Activated naive CD8-positive, alpha-beta T cell treated with anti-CD3 and anti-CD28 coated beads, Interleukin-2, amount 10 ng/mL, durations not matched to agents 7 days and 5 days (primary cell): ENCODE results near the gene ADGRB3. TPM values are rescaled to one million over a fixed set of nuclear protein-coding genes. Genes with fewer than 3 reads are reported as not detected.
"Not testable (repeated sequence)": the region's sequence is repeated elsewhere in the genome, so short reads cannot be mapped to it uniquely, and the experiment has no call there.

Experiments used
- ATAC-seq: fragments of 150-1000 bp; cut with Tn5 transposase; one replicate; pipeline ENCODE4 v1.10.0; 2021; ENCODE audit warnings: low read depth, moderate library complexity
- POLR2A ChIA-PET: fragments of 350-600 bp; sonication (Branson Sonifier 250); formaldehyde crosslinking; loops from one replicate; lab custom pipeline; 2021; ENCODE audit warnings: antibody characterized with exemption; lab: Charles Lee
- DNase-seq: peaks from one replicate; pipeline ENCODE4 v3.0.0; 2021
- H3K27ac Mint-ChIP-seq: one replicate; pipeline ENCODE4 v1.8.0; 2022; ENCODE audit warnings: mild to moderate bottlenecking, mixed read lengths
- H3K27me3 Mint-ChIP-seq: one replicate; pipeline ENCODE4 v1.8.0; 2022; ENCODE audit warnings: mild to moderate bottlenecking, moderate library complexity, mixed read lengths
- H3K36me3 Mint-ChIP-seq: one replicate; pipeline ENCODE4 v1.8.0; 2021; ENCODE audit warnings: mild to moderate bottlenecking, mixed read lengths
- H3K4me1 Mint-ChIP-seq: one replicate; pipeline ENCODE4 v1.8.0; 2021; ENCODE audit warnings: mixed read lengths
- H3K4me3 Mint-ChIP-seq: one replicate; pipeline ENCODE4 v1.8.0; 2022; ENCODE audit warnings: mild to moderate bottlenecking, moderate library complexity, mixed read lengths
- H3K9me3 Mint-ChIP-seq: one replicate; pipeline ENCODE4 v1.8.0; 2021; ENCODE audit warnings: mixed read lengths
- total RNA-seq, 2 experiments: library from RNA; stranded (reverse); gene quantifications; one replicate each; pipeline ENCODE4 v1.2.3, GENCODE V29; 2021

Gene ADGRB3
- total RNA-seq, 2 experiments from 2014 or later: not detected

DNA sequence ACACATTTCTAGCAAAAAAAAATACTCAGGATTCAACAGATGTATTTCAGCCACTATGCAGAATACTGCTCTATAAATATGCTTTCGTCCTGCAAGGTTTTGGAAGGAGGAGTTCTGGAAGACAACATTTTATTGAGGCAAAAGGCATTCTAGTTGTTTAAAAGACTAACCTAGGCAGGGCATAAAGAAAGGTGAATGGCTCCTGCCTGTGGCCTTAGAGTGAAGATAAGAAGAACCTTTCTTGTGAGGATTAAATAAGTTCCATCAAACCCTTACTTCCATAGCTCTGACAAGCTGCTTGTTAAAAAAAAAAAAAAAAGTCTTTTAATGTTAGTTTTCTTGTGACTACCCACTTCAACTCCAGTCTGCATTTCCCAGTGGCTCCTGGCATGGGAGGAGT is 139.8 kb downstream of the ADGRB3 start:
- H3K9me3 Mint-ChIP-seq: no peaks in the 10 kb centered on the region
- H3K4me1 Mint-ChIP-seq: no peaks in the 10 kb centered on the region
- no peak overlapping the region for H3K4me3 Mint-ChIP-seq
- no peaks in the 10 kb centered on the region for H3K27me3 Mint-ChIP-seq
- POLR2A ChIA-PET: no interaction called here
- no peak for DNase-seq
- no peak for ATAC-seq
- H3K36me3 Mint-ChIP-seq: no peaks in the 10 kb centered on the region
- H3K27ac Mint-ChIP-seq: no peak overlapping the region

DNA sequence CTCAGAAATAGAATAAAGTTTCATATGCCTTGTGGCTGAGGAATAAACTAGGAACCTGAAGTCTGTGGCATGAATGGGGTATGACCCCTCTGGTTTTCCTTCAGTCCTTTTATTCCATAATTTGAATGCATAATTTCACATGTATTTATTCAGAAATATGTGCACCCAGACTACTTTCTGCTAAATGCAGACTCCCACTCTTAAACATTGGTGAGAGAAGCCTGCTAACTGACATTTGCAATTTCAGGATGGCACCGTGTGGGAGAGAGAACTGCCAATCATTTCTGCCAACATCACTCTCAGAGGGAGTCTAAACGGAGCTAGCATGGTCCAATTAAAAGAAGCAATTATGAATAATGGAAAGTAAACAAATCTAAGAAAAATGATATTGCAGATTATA is 141.3 kb downstream of the ADGRB3 start:
- no peaks in the 10 kb centered on the region for H3K27me3 Mint-ChIP-seq
- no peak overlapping the region for H3K4me3 Mint-ChIP-seq
- H3K27ac Mint-ChIP-seq: no peak overlapping the region
- ATAC-seq (no peak), DNase-seq (no peak)
- POLR2A ChIA-PET: no interaction called here
- H3K9me3 Mint-ChIP-seq: no peaks in the 10 kb centered on the region
- no peaks in the 10 kb centered on the region for H3K4me1 Mint-ChIP-seq
- no peaks in the 10 kb centered on the region for H3K36me3 Mint-ChIP-seq

DNA sequence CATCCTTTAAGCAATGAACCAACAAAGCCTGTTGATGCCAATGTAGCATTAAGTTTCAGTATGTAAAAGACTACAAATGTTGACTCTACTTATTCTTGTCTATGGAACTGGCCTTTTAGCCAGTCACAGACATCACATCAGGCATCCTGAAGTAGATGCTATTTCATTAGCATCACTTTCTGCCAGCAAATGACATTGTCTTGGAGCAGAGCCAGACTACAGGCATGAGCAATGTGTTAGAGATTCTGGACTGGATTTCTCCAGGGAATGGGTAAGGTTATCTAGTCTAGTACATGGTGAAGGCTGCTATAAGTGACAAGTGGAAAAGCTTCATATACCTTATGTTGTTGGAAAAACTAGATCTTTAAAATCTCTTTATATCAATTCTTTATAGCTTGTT is 142.9 kb downstream of the ADGRB3 start:
- Mint-ChIP-seq H3K9me3 (no peaks in the 10 kb centered on the region), H3K27me3 (no peaks in the 10 kb centered on the region), H3K4me1 (no peaks in the 10 kb centered on the region), H3K4me3 (no peak overlapping the region), H3K36me3 (no peaks in the 10 kb centered on the region), H3K27ac (no peak overlapping the region)
- POLR2A ChIA-PET: no interaction called here
- DNase-seq (no peak), ATAC-seq (no peak)

DNA sequence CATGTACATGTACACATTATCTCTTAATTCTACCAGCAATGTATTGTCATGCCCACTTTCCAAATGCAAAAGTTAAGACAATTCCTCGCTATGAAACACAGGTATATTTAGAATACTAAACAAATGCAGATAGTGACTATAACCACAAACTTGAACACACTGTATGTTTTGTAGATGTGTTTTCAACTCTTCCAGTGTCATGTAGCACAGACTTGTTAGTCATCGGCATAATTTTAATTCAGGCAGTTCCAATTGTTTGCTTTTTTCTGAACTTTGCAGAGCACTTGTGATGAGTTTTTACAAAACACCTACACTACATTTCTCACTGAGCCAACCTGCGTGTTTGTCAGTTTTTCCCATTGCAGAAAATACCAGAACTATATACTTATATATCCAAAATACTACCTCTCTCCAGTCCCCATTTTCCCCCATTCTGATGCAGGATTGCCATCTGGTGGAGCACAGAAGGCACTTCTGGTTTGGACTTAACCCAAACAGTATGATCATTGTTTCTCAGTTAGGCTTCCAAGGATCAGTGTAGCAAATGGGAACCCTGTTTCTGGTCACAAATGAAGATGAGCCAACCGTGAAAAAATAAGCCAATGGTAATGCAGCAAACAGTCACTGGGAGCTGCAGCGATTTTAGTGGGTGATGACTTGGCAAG is 143.4 kb downstream of the ADGRB3 start:
- Mint-ChIP-seq H3K36me3 (no peaks in the 10 kb centered on the region), H3K27ac (no peak overlapping the region), H3K4me3 (no peak overlapping the region), H3K4me1 (no peaks in the 10 kb centered on the region), H3K27me3 (no peaks in the 10 kb centered on the region), H3K9me3 (peaks cover 3% of the 10 kb centered on the region)
- ATAC-seq (no peak), DNase-seq (no peak)
- POLR2A ChIA-PET: no interaction called here

DNA sequence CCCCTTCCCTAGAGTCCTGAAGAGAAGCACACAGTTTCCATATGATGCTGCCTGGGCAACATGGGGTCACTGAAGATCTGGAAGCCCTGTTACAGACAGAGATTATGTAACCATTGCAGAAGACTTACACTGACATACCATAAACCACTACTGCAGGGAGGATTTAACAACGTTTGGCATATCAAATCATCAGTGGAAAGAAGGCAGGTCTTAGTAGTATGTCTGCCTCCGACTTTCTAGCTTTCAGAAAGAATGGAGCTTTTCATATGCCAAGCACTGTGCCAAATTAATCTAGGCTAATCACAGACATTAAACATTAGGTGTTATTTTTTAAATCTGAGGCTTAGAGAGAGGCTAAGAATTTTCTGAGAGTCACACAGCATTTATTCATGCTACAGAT is 144.3 kb downstream of the ADGRB3 start:
- ATAC-seq (no peak), DNase-seq (no peak)
- H3K4me3 Mint-ChIP-seq: no peak overlapping the region
- no peaks in the 10 kb centered on the region for H3K27me3 Mint-ChIP-seq
- peaks cover 3% of the 10 kb centered on the region for H3K9me3 Mint-ChIP-seq
- POLR2A ChIA-PET: no interaction called here
- no peak overlapping the region for H3K27ac Mint-ChIP-seq
- no peaks in the 10 kb centered on the region for H3K4me1 Mint-ChIP-seq
- no peaks in the 10 kb centered on the region for H3K36me3 Mint-ChIP-seq

DNA sequence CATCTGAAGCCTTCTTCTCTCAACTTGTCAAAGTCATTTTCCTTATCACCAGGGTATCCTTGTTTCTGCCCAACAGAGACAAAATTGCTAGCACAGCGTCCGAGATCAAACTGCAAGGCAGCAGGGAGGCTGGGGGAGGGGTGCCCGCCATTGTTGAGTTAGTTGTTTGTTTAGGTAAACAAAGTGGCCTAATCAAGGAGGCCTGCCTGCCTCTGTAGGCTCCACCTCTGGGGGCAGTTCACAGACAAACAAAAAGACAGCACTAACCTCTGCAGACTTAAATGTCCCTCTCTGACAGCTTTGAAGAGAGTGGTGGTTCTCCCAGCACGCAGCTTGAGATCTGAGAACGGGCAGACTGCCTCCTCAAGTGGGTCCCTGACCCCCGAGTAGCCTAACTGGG is 155.0 kb downstream of the ADGRB3 start:
- H3K4me3 Mint-ChIP-seq: not testable (repeated sequence)

DNA sequence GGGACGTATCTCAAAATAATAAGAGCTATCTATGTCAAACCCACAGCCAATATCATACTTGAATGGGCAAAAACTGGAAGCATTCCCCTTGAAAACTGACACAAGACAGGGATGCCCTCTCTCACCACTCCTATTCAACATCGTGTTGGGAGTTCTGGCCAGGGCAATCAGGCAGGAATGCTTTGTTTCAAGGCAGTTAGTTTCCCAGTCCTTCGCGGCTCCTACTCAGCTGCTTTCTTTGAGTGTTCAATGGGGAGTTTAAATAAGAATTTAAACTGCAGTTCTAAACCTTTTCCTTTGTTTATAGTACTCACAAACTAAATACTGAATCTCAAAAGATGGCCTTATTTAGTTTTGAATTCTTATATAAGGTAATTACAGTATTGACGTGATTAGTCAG is 179.9 kb downstream of the ADGRB3 start:
- H3K36me3 Mint-ChIP-seq, H3K27ac Mint-ChIP-seq, H3K4me1 Mint-ChIP-seq, H3K27me3 Mint-ChIP-seq, H3K9me3 Mint-ChIP-seq, POLR2A ChIA-PET, ATAC-seq, DNase-seq, H3K4me3 Mint-ChIP-seq: not testable (repeated sequence)

More for the DNA sequence above, 155.0 kb downstream of the ADGRB3 start:
- H3K4me1 Mint-ChIP-seq, H3K36me3 Mint-ChIP-seq, H3K9me3 Mint-ChIP-seq, H3K27me3 Mint-ChIP-seq, H3K27ac Mint-ChIP-seq, DNase-seq, ATAC-seq: not testable (repeated sequence)
- POLR2A ChIA-PET: interaction anchor here (0.7 kb wide), 1 partner anchor 138 kb away, joined by 6 read pairs; no protein-coding TSS in a partner anchor

DNA sequence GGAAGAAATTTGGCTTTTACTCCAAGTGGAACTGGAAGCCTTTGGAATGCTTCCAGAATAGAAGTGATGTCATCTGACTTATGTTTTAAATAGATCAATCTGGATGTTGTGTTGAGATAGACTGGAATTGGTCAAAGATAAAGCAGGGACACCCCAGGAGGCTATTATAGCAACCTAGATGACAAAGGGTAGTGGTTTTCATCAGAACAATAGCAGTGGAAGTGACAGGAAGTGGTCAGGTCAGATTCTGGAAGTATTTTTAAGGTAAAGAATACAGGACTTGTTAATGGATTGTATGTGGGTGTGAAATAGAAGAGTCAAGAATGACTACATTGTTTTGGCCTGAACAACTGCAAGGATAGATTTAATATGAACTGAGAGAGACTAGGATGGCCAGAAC is 191.4 kb downstream of the ADGRB3 start:
- no peaks in the 10 kb centered on the region for H3K36me3 Mint-ChIP-seq

DNA sequence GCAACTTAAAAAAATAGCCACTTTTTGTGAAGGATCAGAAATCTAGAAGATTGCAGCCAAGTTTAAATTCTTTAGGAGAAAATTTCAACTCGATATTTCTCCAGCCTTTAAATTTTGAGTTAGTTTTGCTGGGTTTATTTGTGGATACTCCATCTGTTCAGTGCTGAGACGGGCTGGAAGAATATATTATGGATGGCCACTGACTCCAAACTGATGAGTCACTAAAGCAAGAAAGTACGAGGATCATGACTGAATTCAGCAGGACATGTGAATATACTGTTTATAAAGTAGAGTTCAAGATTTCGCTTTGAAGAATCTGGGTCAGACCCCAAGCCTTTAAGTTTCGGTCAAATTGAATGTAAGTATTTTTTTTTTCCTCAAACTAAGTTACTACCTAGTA is 199.5 kb downstream of the ADGRB3 start:
- Mint-ChIP-seq H3K4me3 (no peak overlapping the region), H3K4me1 (no peaks in the 10 kb centered on the region), H3K27ac (no peak overlapping the region), H3K27me3 (no peaks in the 10 kb centered on the region), H3K36me3 (no peaks in the 10 kb centered on the region), H3K9me3 (peaks cover 1% of the 10 kb centered on the region)
- POLR2A ChIA-PET: no interaction called here
- DNase-seq (no peak), ATAC-seq (no peak)

More for the DNA sequence above, 191.4 kb downstream of the ADGRB3 start:
- Mint-ChIP-seq H3K4me1 (no peaks in the 10 kb centered on the region), H3K27me3 (no peaks in the 10 kb centered on the region), H3K9me3 (no peaks in the 10 kb centered on the region), H3K4me3 (no peak overlapping the region), H3K27ac (no peak overlapping the region)
- POLR2A ChIA-PET: no interaction called here
- no peak for ATAC-seq
- no peak for DNase-seq

DNA sequence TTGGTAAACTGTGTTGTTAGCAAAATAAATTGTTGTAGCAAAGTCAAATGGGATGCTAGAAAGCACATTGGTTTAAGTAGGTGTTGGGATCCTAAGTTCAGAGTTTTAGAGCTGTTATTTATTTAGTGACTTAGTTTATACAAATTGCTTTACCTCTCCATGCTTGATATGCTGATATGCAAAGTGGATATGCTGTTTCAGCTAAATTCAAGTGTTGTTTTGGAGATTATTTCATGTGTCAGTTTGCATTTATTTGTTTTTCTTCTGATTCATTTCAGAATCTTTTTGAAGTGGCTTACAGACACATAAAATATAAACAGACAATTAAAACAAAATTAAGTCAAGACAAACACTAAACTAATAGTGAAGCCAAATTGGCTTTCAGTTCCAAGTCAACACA is 203.5 kb downstream of the ADGRB3 start:
- no peak for DNase-seq
- H3K36me3 Mint-ChIP-seq: no peaks in the 10 kb centered on the region
- no peaks in the 10 kb centered on the region for H3K27me3 Mint-ChIP-seq
- H3K4me3 Mint-ChIP-seq: no peak overlapping the region
- POLR2A ChIA-PET: no interaction called here
- ATAC-seq: no peak
- H3K9me3 Mint-ChIP-seq: peaks cover 1% of the 10 kb centered on the region
- H3K4me1 Mint-ChIP-seq: no peaks in the 10 kb centered on the region
- H3K27ac Mint-ChIP-seq: no peak overlapping the region

DNA sequence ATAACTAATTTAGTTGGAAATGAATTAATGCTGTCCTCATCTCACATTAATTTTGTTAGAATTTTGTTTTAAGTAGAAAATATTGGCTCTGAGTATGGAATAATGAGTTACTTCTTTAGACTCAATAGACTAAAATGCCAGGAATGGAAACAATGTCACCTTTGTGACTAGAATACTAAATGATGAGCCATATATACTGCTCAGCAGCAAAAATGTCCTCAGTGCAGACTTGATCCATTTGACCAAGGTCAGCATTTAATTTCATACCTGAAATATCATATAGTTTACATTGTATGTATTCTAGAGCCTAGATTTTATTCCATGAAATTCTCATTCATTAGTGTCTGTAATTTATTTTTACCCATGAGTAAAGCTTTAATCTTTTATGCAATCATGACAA is 217.7 kb downstream of the ADGRB3 start:
- H3K4me3 Mint-ChIP-seq: no peak overlapping the region
- H3K9me3 Mint-ChIP-seq: no peaks in the 10 kb centered on the region
- H3K27ac Mint-ChIP-seq: no peak overlapping the region
- no peaks in the 10 kb centered on the region for H3K4me1 Mint-ChIP-seq
- H3K36me3 Mint-ChIP-seq: no peaks in the 10 kb centered on the region
- ATAC-seq (no peak), DNase-seq (no peak)
- POLR2A ChIA-PET: no interaction called here
- H3K27me3 Mint-ChIP-seq: no peaks in the 10 kb centered on the region

DNA sequence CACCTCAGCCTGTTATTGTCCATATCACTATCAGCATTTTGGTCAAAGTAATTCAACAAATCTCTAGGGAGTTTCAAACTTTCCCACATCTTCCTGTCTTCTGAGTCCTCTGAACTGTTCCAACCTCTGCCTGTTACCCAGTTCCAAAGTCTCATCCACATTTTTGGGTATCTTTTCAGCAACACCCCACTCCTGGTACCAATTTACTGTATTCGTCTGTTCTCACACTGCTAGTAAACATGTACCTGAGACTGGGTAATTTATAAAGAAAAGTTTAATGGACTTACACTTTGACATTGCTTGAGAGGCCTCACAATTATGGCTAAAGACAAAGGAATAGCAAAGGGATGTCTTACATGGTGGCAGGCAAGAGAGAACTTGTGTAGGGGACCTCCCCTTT is 224.2 kb downstream of the ADGRB3 start:
- DNase-seq: no peak
- no peak for ATAC-seq
- no peaks in the 10 kb centered on the region for H3K4me1 Mint-ChIP-seq
- no peak overlapping the region for H3K4me3 Mint-ChIP-seq
- H3K36me3 Mint-ChIP-seq: no peaks in the 10 kb centered on the region
- H3K27me3 Mint-ChIP-seq: no peaks in the 10 kb centered on the region
- H3K9me3 Mint-ChIP-seq: peaks cover 9% of the 10 kb centered on the region
- POLR2A ChIA-PET: no interaction called here
- H3K27ac Mint-ChIP-seq: no peak overlapping the region

DNA sequence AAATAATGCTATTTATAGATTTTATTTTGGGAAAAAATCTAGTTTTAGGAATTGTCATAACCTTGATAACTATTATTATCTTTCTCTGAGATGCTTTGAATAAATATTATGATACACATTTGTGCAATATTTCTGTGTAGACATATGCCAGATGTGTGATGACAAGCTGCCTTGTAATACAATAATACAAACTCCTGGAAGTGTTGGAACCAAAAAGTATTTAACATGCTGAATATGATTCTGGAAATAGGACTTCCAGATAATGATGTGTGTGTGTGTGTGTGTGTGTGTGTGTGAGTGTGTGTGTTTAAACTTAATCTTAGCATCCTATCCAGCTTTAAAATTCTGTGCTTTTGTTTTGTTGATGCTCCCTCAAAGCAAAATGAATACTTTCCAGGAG is 233.6 kb downstream of the ADGRB3 start:
- POLR2A ChIA-PET: no interaction called here
- H3K27ac Mint-ChIP-seq: no peak overlapping the region
- DNase-seq: no peak
- H3K4me1 Mint-ChIP-seq: no peaks in the 10 kb centered on the region
- no peaks in the 10 kb centered on the region for H3K27me3 Mint-ChIP-seq
- H3K4me3 Mint-ChIP-seq: no peak overlapping the region
- no peaks in the 10 kb centered on the region for H3K36me3 Mint-ChIP-seq
- H3K9me3 Mint-ChIP-seq: peaks cover 5% of the 10 kb centered on the region
- ATAC-seq: no peak

DNA sequence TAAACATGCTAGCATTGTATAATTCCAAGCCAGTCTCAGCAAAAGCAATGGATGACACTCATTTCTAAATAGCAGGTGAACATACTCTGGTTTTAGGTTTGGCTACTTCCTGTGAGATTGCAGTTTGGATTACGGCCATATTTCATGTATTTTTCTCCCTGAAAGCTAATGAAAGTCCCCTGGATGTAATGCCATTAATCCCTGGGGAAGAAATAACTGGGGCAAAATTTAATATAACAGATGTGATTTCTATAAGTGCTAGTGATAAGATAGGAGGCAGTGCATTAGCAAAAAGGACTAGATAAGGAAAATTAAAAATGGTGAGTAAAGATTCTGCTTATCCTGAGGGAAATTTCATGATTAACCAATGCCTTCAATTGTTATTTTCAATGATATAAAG is 238.2 kb downstream of the ADGRB3 start:
- Mint-ChIP-seq H3K27me3 (no peaks in the 10 kb centered on the region), H3K4me3 (no peak overlapping the region), H3K36me3 (no peaks in the 10 kb centered on the region), H3K27ac (no peak overlapping the region), H3K4me1 (no peaks in the 10 kb centered on the region), H3K9me3 (no peaks in the 10 kb centered on the region)
- no peak for ATAC-seq
- POLR2A ChIA-PET: no interaction called here
- no peak for DNase-seq

DNA sequence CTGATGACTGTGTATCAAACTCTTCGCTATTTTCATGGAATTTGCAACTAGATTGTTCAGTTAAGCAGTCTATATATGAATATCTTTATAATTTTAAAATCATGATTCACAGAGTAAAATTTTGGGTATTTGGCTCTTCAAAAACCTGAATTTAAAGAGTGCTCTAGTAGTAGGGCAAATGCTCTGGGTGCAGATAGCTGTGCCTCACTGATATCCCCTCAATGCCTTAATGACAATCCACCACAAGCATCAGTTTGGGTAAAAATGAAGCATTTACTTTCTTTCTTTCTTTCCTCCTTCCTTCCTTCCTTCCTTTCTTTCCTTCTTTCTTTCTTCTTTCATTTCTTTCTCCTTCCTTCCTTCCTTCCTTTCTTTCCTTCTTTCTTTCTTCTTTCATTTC is 239.7 kb downstream of the ADGRB3 start:
- Mint-ChIP-seq H3K9me3 (no peaks in the 10 kb centered on the region), H3K27me3 (no peaks in the 10 kb centered on the region), H3K4me3 (no peak overlapping the region), H3K27ac (no peak overlapping the region), H3K36me3 (no peaks in the 10 kb centered on the region), H3K4me1 (no peaks in the 10 kb centered on the region)
- POLR2A ChIA-PET: no interaction called here
- ATAC-seq (no peak), DNase-seq (no peak)
